Thyroid gland (tissue), 4 donors: ENCODE measurements around the gene RSPH1. TPM values are rescaled to one million over a fixed set of nuclear protein-coding genes. Genes with fewer than 3 reads are reported as not detected.

Experiments used
- DNase-seq, 2 donors: peaks; one replicate each; pipeline ENCODE4 v3.0.0-alpha.2; 2019
- H3K27ac ChIP-seq, 3 donors: fragments of 200-600 bp; sonication (generic); 1 replicate in 2 of 3; 2 replicates in 1 of 3; pipeline ENCODE4 v1.5.1; 2016 to 2019; ENCODE audit warnings: mild to moderate bottlenecking in 1 of 3, moderate library complexity in 1 of 3
- H3K27me3 ChIP-seq: fragments of 200-600 bp; sonication (generic); one replicate; pipeline ENCODE4 v1.5.1; 2019
- H3K36me3 ChIP-seq, 2 donors: fragments of 200-600 bp; sonication (generic); one replicate each; pipeline ENCODE4 v1.5.1; 2016 to 2019
- H3K4me1 ChIP-seq, 2 donors: fragments of 200-600 bp; sonication (generic); one replicate each; pipeline ENCODE4 v1.5.1; 2017 to 2019
- H3K4me3 ChIP-seq, 3 donors: fragments of 200-600 bp; sonication (generic); replicated peaks in 1 of 3; 1 replicate in 2 of 3; 2 replicates in 1 of 3; pipeline ENCODE4 v1.5.1; 2016; ENCODE audit warnings: mild to moderate bottlenecking in 1 of 3
- H3K9me3 ChIP-seq: fragments of 200-600 bp; sonication (generic); one replicate; pipeline ENCODE4 v1.5.1; 2017
- CTCF ChIP-seq, 6 experiments: fragments of 200-600 bp in 3 of 6; fragments of 450-650 bp in 3 of 6; sonication (generic) in 3 of 6; IDR thresholded peaks; one replicate each; pipeline ENCODE4 v1.5.1; 2016 to 2019; ENCODE audit warnings: antibody characterized with exemption in 6 of 6, mild to moderate bottlenecking in 2 of 6, inconsistent platforms in 1 of 6, moderate library complexity in 1 of 6
- POLR2A ChIP-seq, 2 donors: fragments of 450-650 bp; IDR thresholded peaks; one replicate each; pipeline ENCODE4 v1.6.1; 2017; ENCODE audit warnings: antibody characterized with exemption in 2 of 2, mild to moderate bottlenecking in 2 of 2, moderate library complexity in 1 of 2
- WGBS, 2 donors: methylation state at CpG; one replicate each; pipeline ENCODE4 v1.1.5; 2017; 5-methylcytosine and 5-hydroxymethylcytosine counted together
- intact Hi-C: fragments of 100-400 bp; cut with DNase I; formaldehyde crosslinking; loops from one replicate; pipeline ENCODE4 v1.15.1; 2023
- total RNA-seq, 4 donors: library from RNA; depleted of rRNA; stranded (reverse); fragments of >200 nt; gene quantifications; one replicate each; pipeline ENCODE4 v1.2.3, GENCODE V29; 2016

The RSPH1 gene
- total RNA-seq, 4 donors from 2014 or later, result 2.7 to 3.7 (median 3.0) TPM

GRCh38 chr21:42434884-42435283 is 61.1 kb downstream of the RSPH1 start:
- no peak for DNase-seq
- Histone ChIP-seq H3K27me3 (no peaks in the 10 kb centered on the region), H3K27ac (no peak overlapping the region), H3K4me3 (no peak overlapping the region), H3K36me3 (no peaks in the 10 kb centered on the region), H3K9me3 (no peaks in the 10 kb centered on the region), H3K4me1 (no peaks in the 10 kb centered on the region)
- no peak for TF ChIP-seq CTCF (IDR thresholded peaks at IDR 0.05)
- no peak for TF ChIP-seq POLR2A (IDR thresholded peaks at IDR 0.05)
- intact Hi-C loops, result no loop called here
- 75 to 78% methylated on average over 3 of the region's 3 CpGs for WGBS, 2 donors

DNA sequence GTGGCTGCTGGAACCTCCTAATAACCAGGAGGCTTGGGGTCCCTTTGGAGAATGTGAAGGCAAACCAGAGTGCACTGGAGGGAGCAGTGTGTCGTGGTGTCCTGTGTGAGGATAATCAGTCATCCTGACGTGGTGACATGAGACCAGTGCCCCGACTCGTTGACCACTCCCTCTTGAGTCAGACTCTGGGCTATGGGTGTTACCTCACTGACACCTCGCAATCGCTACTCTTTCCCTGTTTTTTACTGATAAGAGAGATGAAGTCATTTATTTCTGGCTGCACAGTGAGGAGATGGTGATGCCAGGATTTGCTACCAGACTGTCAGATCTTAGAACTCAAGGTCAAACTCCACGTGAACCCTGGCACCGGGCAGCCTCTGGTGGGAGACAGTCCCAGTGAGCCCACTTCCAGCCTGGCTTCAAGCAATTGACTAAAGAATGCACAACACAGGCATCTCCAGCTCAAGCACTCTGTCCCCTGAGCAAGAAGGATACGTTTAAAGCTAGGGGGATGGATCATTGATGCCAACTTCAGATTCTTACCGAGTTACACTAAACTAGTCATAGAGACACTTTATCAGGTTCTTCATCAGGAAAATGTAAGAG is 62.0 kb downstream of the RSPH1 start:
- WGBS, 2 donors, result 76 to 79% methylated on average over 10 of the region's 10 CpGs
- Histone ChIP-seq H3K4me3 (no peak overlapping the region), H3K4me1 (no peaks in the 10 kb centered on the region), H3K27me3 (no peaks in the 10 kb centered on the region), H3K36me3 (no peaks in the 10 kb centered on the region), H3K27ac (no peak overlapping the region), H3K9me3 (no peaks in the 10 kb centered on the region)
- intact Hi-C loops, result no loop called here
- TF ChIP-seq POLR2A (IDR thresholded peaks at IDR 0.05) (no peak), CTCF (IDR thresholded peaks at IDR 0.05) (no peak)
- DNase-seq, result no peak

DNA sequence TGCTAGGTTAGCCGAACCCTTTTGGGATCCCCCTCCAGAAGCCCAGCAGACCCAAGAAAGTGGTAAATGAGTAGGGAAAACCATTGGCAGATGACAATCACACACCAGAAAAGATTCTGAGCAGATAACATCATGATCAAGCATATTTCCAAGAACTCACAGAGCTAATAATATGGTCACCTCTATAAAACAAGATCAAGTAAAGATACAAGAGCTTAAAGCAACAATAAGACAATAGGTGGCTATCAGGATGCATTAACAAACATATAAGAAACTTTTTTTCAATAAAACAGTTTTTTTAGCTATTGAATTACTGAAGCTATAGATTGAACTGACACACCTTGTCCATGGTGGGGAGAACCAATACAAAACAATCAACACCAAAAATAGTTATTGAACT is 63.3 kb downstream of the RSPH1 start:
- no peak overlapping the region for H3K4me3 ChIP-seq
- H3K36me3 ChIP-seq, result no peaks in the 10 kb centered on the region
- intact Hi-C loops, result no loop called here
- no peak for DNase-seq
- no peaks in the 10 kb centered on the region for H3K4me1 ChIP-seq
- H3K27ac ChIP-seq, result no peak overlapping the region
- WGBS, 2 donors, result 51 to 85% methylated on average over 1 of the region's 1 CpG
- H3K9me3 ChIP-seq, result no peaks in the 10 kb centered on the region
- TF ChIP-seq CTCF (IDR thresholded peaks at IDR 0.05) (no peak), POLR2A (IDR thresholded peaks at IDR 0.05) (no peak)
- no peaks in the 10 kb centered on the region for H3K27me3 ChIP-seq

DNA sequence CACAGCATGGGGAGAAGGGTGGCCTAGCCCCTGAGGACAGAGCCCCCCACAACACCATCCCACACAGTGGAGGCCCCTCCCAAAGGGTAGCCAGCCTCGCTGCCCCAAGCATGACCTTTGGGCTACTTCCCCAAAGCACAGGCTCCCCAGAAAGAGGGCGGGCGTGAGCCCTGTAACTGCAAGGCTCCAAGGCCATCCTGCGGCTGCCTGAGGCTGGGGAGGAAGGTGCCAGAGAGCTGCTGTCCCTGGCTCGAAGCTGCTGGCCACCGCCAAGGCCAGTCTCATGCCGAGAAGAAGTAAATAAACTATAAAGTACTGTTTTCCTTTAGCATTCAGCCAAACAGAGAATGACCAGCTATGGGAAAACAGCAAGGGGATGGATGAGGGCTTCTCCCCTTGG is 64.8 kb downstream of the RSPH1 start:
- intact Hi-C loops, result no loop called here
- DNase-seq, result no peak
- H3K4me3 ChIP-seq, result no peak overlapping the region
- H3K27ac ChIP-seq, result no peak overlapping the region
- H3K4me1 ChIP-seq, result no peaks in the 10 kb centered on the region
- H3K9me3 ChIP-seq, result no peaks in the 10 kb centered on the region
- H3K27me3 ChIP-seq, result no peaks in the 10 kb centered on the region
- TF ChIP-seq CTCF (IDR thresholded peaks at IDR 0.05) (no peak), POLR2A (IDR thresholded peaks at IDR 0.05) (no peak)
- 73 to 81% methylated on average over 3 to 5 of the region's 7 CpGs for WGBS, 2 donors
- no peaks in the 10 kb centered on the region for H3K36me3 ChIP-seq

DNA sequence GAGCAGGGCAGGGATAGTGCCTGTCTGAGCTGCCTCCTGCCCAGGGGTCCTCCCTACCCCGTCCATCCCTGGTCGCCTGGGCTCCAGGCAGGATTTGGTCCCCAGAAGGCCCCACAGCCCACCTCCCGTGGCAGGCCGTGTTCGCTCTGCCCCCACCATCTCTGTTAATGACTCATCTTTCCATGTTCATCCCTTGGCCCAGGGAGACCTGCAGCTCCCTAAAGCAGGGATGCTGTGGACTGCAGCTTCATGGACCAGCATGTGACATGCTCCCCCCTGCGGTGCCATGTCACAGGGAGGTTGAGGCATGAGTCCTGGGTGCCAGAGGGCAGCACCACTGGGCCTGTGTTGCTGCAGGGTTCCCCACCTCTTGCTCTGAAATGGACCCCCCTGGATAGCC is 65.5 kb downstream of the RSPH1 start:
- H3K36me3 ChIP-seq, result no peaks in the 10 kb centered on the region
- 87 to 90% methylated on average over 5 to 6 of the region's 6 CpGs for WGBS, 2 donors
- no peak overlapping the region for H3K4me3 ChIP-seq
- DNase-seq, result no peak
- no peaks in the 10 kb centered on the region for H3K27me3 ChIP-seq
- TF ChIP-seq POLR2A (IDR thresholded peaks at IDR 0.05), result no peak
- no peak for TF ChIP-seq CTCF (IDR thresholded peaks at IDR 0.05)
- no peaks in the 10 kb centered on the region for H3K9me3 ChIP-seq
- no peak overlapping the region for H3K27ac ChIP-seq
- H3K4me1 ChIP-seq, result no peaks in the 10 kb centered on the region
- intact Hi-C loops, result no loop called here
